ENCODE data around the gene IRGC. TPM values are rescaled to one million over a fixed set of nuclear protein-coding genes. Genes with fewer than 3 reads are reported as not detected.
"Not testable (repeated sequence)": the region's sequence is repeated elsewhere in the genome, so short reads cannot be mapped to it uniquely, and the experiment has no call there.

Gene IRGC
- total RNA-seq, 3 donors from 2014 or later (not counting 1 experiment from before 2014, with no cell fraction given) = not detected

DNA sequence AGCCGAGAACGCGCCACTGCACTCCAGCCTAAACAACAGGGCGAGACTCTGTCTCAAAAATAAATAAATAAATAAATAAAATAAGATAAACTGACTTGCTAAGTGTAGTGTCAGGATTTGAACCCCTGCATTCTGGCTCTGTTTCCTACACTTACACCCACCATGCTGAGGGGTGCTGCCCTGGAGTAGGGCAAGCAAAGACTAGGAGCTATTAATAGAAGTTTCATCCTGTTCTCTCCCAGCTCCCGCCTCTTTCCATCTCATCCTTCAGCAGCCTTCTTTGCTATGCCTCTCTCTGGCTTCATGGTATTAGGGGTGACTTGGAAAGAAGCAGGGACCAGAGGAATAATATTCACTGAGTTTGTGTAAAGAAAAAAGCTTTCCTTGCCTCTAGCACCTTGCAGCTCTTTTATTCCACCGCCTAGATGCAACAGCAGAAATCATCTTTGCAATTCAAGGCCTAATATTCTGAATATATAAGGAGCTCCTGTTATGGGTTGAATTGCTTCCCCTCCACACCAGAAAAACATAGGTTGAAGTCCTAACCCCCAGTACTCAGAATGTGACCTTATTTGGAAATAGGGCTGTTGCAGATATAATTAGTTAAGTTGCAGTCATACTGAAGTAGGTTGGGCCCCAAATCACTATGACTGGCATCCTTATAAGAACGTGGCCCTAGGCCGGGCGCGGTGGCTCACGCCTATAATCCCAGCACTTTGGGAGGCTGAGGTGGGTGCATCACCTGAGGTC is 37.2 kb upstream of the IRGC start:
- Histone ChIP-seq H3K4me1 (ENCODE audit: control insufficient read depth, insufficient read depth, low read length) (no peaks in the 10 kb centered on the region), H3K4me3 (ENCODE audit: low read length) (no peak overlapping the region), H3K36me3 (ENCODE audit: control insufficient read depth, insufficient read depth, low read length) (no peaks in the 10 kb centered on the region), H3K9me3 (ENCODE audit: control insufficient read depth, insufficient read depth, low read length) (no peaks in the 10 kb centered on the region), H3K27me3 (ENCODE audit: control insufficient read depth, insufficient read depth, low read length) (no peaks in the 10 kb centered on the region), H3K27ac (ENCODE audit: low read length) (no peak overlapping the region)
- Mint-ChIP-seq H3K36me3 (no peaks in the 10 kb centered on the region), H3K4me1 (no peaks in the 10 kb centered on the region), H3K27me3 (ENCODE audit: low read depth in 2 of 2) (peaks cover 0 to 6% of the 10 kb centered on the region in 2 donors), H3K9me3 (no peaks in the 10 kb centered on the region), H3K4me3 (no peak overlapping the region), H3K27ac (no peak overlapping the region)
- TF ChIP-seq, protein P1, sequence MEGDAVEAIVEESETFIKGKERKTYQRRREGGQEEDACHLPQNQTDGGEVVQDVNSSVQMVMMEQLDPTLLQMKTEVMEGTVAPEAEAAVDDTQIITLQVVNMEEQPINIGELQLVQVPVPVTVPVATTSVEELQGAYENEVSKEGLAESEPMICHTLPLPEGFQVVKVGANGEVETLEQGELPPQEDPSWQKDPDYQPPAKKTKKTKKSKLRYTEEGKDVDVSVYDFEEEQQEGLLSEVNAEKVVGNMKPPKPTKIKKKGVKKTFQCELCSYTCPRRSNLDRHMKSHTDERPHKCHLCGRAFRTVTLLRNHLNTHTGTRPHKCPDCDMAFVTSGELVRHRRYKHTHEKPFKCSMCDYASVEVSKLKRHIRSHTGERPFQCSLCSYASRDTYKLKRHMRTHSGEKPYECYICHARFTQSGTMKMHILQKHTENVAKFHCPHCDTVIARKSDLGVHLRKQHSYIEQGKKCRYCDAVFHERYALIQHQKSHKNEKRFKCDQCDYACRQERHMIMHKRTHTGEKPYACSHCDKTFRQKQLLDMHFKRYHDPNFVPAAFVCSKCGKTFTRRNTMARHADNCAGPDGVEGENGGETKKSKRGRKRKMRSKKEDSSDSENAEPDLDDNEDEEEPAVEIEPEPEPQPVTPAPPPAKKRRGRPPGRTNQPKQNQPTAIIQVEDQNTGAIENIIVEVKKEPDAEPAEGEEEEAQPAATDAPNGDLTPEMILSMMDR (IDR thresholded peaks at IDR 0.05) = no peak
- intact Hi-C loops (cut with micrococcal nuclease) = no loop called here
- DNase-seq (no peak), ATAC-seq (no peak)
- WGBS (ENCODE audit: insufficient coverage) = 87% methylated on average over 8 of the region's 11 CpGs

GRCh38 chr19:43681821-43682220 is 34.1 kb upstream of the IRGC start:
- ATAC-seq = no peak
- Histone ChIP-seq H3K4me3 (ENCODE audit: low read length) (no peak overlapping the region), H3K36me3 (ENCODE audit: control insufficient read depth, insufficient read depth, low read length) (no peaks in the 10 kb centered on the region), H3K27ac (ENCODE audit: low read length) (no peak overlapping the region), H3K27me3 (ENCODE audit: control insufficient read depth, insufficient read depth, low read length) (no peaks in the 10 kb centered on the region), H3K4me1 (ENCODE audit: control insufficient read depth, insufficient read depth, low read length) (no peaks in the 10 kb centered on the region), H3K9me3 (ENCODE audit: control insufficient read depth, insufficient read depth, low read length) (no peaks in the 10 kb centered on the region)
- TF ChIP-seq, protein P1 (IDR thresholded peaks at IDR 0.05) = no peak
- 65% methylated on average over 5 of the region's 5 CpGs for WGBS (ENCODE audit: insufficient coverage)
- Mint-ChIP-seq H3K27me3 (ENCODE audit: low read depth in 2 of 2) (no peaks in the 10 kb centered on the region), H3K4me3 (no peak overlapping the region), H3K27ac (no peak overlapping the region), H3K36me3 (no peaks in the 10 kb centered on the region), H3K9me3 (no peaks in the 10 kb centered on the region), H3K4me1 (no peaks in the 10 kb centered on the region)
- no peak for DNase-seq
- intact Hi-C loops (cut with micrococcal nuclease) = no loop called here

- intact Hi-C loops (cut with micrococcal nuclease); H3K27me3 Mint-ChIP-seq (ENCODE audit: low read depth in 2 of 2); H3K4me3 Mint-ChIP-seq; H3K36me3 ChIP-seq (ENCODE audit: control insufficient read depth, insufficient read depth, low read length); H3K27ac ChIP-seq (ENCODE audit: low read length); ATAC-seq; DNase-seq; H3K9me3 ChIP-seq (ENCODE audit: control insufficient read depth, insufficient read depth, low read length); H3K4me3 ChIP-seq (ENCODE audit: low read length); H3K27ac Mint-ChIP-seq; H3K4me1 Mint-ChIP-seq; H3K36me3 Mint-ChIP-seq; H3K27me3 ChIP-seq (ENCODE audit: control insufficient read depth, insufficient read depth, low read length); H3K4me1 ChIP-seq (ENCODE audit: control insufficient read depth, insufficient read depth, low read length); H3K9me3 Mint-ChIP-seq: not testable (repeated sequence)
- WGBS (ENCODE audit: insufficient coverage) = 90% methylated on average over 2 of the region's 5 CpGs
These were observed 33.6 kb upstream of the IRGC start for GRCh38 chr19:43682269-43682668.

DNA sequence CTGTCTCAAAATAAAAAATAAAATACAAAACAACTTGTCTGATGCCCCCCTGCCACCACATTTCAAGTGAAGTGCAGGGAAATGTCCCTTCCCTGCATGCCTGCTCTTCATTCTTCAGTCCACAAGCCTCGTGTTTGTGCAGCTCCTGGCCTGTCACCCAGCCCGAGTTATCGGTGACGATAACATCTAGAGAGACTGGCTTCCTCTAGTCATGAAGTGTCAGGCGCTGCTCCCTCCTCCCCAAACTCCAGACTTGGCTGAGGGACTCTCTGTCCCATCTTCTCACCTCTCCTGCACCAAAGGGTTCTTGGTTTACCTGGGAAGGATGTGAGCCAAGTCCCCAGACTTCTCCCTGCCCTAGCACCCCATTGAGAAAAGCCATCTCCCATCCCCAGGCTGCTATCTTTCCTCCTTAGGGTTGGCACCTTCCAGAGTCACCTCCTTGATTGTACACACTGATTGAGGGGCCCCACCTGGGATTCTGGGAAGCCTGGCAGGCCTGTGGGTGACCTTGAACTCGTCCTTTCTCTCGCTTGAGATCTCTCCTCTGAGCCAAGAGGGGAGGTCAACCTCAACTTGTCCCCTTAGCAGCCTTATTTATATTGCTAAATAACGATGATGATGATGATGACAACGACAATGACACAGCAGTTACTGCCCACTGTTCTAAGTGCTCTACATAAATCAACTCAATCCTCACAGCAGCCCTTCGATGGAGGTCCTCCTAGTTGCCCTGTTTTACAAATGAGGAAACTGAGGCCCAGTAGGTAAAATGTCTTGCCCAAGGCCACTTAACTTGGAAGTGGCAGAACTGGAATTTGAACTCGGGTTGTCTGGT is 32.8 kb upstream of the IRGC start:
- WGBS (ENCODE audit: insufficient coverage) = 73% methylated on average over 11 of the region's 11 CpGs
- Mint-ChIP-seq H3K27ac (no peak overlapping the region), H3K27me3 (ENCODE audit: low read depth in 2 of 2) (no peaks in the 10 kb centered on the region), H3K36me3 (no peaks in the 10 kb centered on the region), H3K4me3 (no peak overlapping the region), H3K9me3 (no peaks in the 10 kb centered on the region), H3K4me1 (no peaks in the 10 kb centered on the region)
- DNase-seq (no peak), ATAC-seq (no peak)
- Histone ChIP-seq H3K27ac (ENCODE audit: low read length) (no peak overlapping the region), H3K4me1 (ENCODE audit: control insufficient read depth, insufficient read depth, low read length) (no peaks in the 10 kb centered on the region), H3K9me3 (ENCODE audit: control insufficient read depth, insufficient read depth, low read length) (no peaks in the 10 kb centered on the region), H3K4me3 (ENCODE audit: low read length) (no peak overlapping the region), H3K27me3 (ENCODE audit: control insufficient read depth, insufficient read depth, low read length) (no peaks in the 10 kb centered on the region), H3K36me3 (ENCODE audit: control insufficient read depth, insufficient read depth, low read length) (no peaks in the 10 kb centered on the region)
- intact Hi-C loops (cut with micrococcal nuclease) = no loop called here
- TF ChIP-seq, protein P1 (IDR thresholded peaks at IDR 0.05) = no peak
